Astrocyte of the cerebellum (primary cell): Measurements from ENCODE around the gene TUBD1.
"Not testable (repeated sequence)": the region's sequence is repeated elsewhere in the genome, so short reads cannot be mapped to it uniquely, and the experiment has no call there.

ENCODE experiments used
- DNase-seq: peaks from one replicate; pipeline ENCODE4 v3.0.0-alpha.2; 2011; ENCODE audit warnings: low read depth
- H3K4me3 ChIP-seq: 2 replicates; pipeline ENCODE4 v1.5.1; 2011; ENCODE audit warnings: mild to moderate bottlenecking, low read depth, low read length, moderate library complexity
- CTCF ChIP-seq: IDR thresholded peaks from 2 replicates; pipeline ENCODE4 v1.5.1; 2012; ENCODE audit warnings: low read length, low read depth, moderate library complexity, mild to moderate bottlenecking; ENCODE audit errors: missing control alignments
- in situ Hi-C: cut with HindIII; loops from 2 replicates; pipeline ENCODE4 v1.10.0; 2017; ENCODE audit warnings: low sequenced_read_pairs

Gene TUBD1

GRCh38 chr17:59844884-59845594, 47.7 kb downstream of the TUBD1 start:
- no peak for TF ChIP-seq CTCF
- in situ Hi-C loops, result loop anchor here (5.0 kb wide), 1 partner anchor 58 kb away; no protein-coding TSS in a partner anchor
- DNase-seq, result no peak
- H3K4me3 ChIP-seq, result no peak overlapping the region

GRCh38 chr17:59842901-59843652, 49.7 kb downstream of the TUBD1 start:
- no peak overlapping the region for H3K4me3 ChIP-seq
- no peak for TF ChIP-seq CTCF
- DNase-seq, result peak; percentile 98
- in situ Hi-C loops, result loop anchor here (5.0 kb wide), 1 partner anchor 56 kb away; no protein-coding TSS in a partner anchor

- H3K4me3 ChIP-seq, result peak overlapping the region; percentile 98
- in situ Hi-C loops, result loop anchor here (5.0 kb wide), 1 partner anchor 55 kb away; no protein-coding TSS in a partner anchor
These were observed 50.9 kb downstream of the TUBD1 start for GRCh38 chr17:59841882-59842263.

GRCh38 chr17:59841091-59841881, 51.5 kb downstream of the TUBD1 start:
- not testable (repeated sequence) for DNase-seq
- in situ Hi-C loops, result loop anchor here (5.0 kb wide), 1 partner anchor 54 kb away; no protein-coding TSS in a partner anchor
- H3K4me3 ChIP-seq, result peak overlapping the region; percentile 98

More at GRCh38 chr17:59841882-59842263, 50.9 kb downstream of the TUBD1 start:
- not testable (repeated sequence) for DNase-seq

GRCh38 chr17:59840329-59841090, 52.2 kb downstream of the TUBD1 start:
- peak overlapping the region; percentile 98 for H3K4me3 ChIP-seq
- DNase-seq, result no peak
- no peak for TF ChIP-seq CTCF
- in situ Hi-C loops, result loop anchor here (5.0 kb wide), 1 partner anchor 53 kb away; no protein-coding TSS in a partner anchor

- in situ Hi-C loops, result loop anchor here (5.0 kb wide), 1 partner anchor 52 kb away; no protein-coding TSS in a partner anchor
- no peak for DNase-seq
- TF ChIP-seq CTCF, result no peak
- peak overlapping the region; percentile 98 for H3K4me3 ChIP-seq
These were observed 53.0 kb downstream of the TUBD1 start for GRCh38 chr17:59839651-59840328.
